ENCODE data around the gene SAMD5. TPM values are rescaled to one million over a fixed set of nuclear protein-coding genes. Genes with fewer than 3 reads are reported as not detected.

The SAMD5 gene
- total and polyA plus RNA-seq, 10 donors = 0.15 to 5.0 (median 1.7) TPM

- H3K4me3 ChIP-seq = no peak overlapping the region
- intact Hi-C loops (cut with DNase I; ENCODE audit: low total_unique reads) = no loop called here
- no peaks in the 10 kb centered on the region for H3K36me3 ChIP-seq
- no peak for DNase-seq
- no peaks in the 10 kb centered on the region for H3K9me3 ChIP-seq
- no peaks in the 10 kb centered on the region for H3K4me1 ChIP-seq
- H3K27ac ChIP-seq = no peak overlapping the region
- TF ChIP-seq POLR2A (IDR thresholded peaks at IDR 0.05) (no peak), POLR2AphosphoS5 (IDR thresholded peaks at IDR 0.05) (no peak), CTCF (IDR thresholded peaks at IDR 0.05 in 8 of 11, conservative IDR thresholded peaks at IDR 0.05 in 3 of 11) (no peak)
- 0 to 96% (median 50%) methylated on average over 1 of the region's 1 CpG for WGBS, 5 donors
- no peaks in the 10 kb centered on the region for H3K27me3 ChIP-seq (replicated peaks in 1 of 7)
These were observed 81.3 kb downstream of the SAMD5 start for GRCh38 chr6:147589739-147590250.

GRCh38 chr6:147595961-147596360 lies 87.5 kb downstream of the SAMD5 start:
- H3K27me3 ChIP-seq (replicated peaks in 1 of 7) = no peaks in the 10 kb centered on the region
- no peak for TF ChIP-seq CTCF (IDR thresholded peaks at IDR 0.05 in 8 of 11, conservative IDR thresholded peaks at IDR 0.05 in 3 of 11)
- TF ChIP-seq POLR2A (IDR thresholded peaks at IDR 0.05) = no peak
- TF ChIP-seq POLR2AphosphoS5 (IDR thresholded peaks at IDR 0.05) = no peak
- intact Hi-C loops (cut with DNase I; ENCODE audit: low total_unique reads) = no loop called here
- H3K4me1 ChIP-seq = no peaks in the 10 kb centered on the region
- DNase-seq = no peak
- 84 to 92% (median 86%) methylated on average over 3 of the region's 3 CpGs for WGBS, 5 donors
- H3K4me3 ChIP-seq = no peak overlapping the region
- no peaks in the 10 kb centered on the region for H3K9me3 ChIP-seq
- no peaks in the 10 kb centered on the region for H3K36me3 ChIP-seq
- no peak overlapping the region for H3K27ac ChIP-seq

- H3K4me3 ChIP-seq = no peak overlapping the region
- no peaks in the 10 kb centered on the region for H3K9me3 ChIP-seq
- WGBS, 5 donors = 76 to 86% (median 80%) methylated on average over 2 of the region's 2 CpGs
- TF ChIP-seq CTCF (IDR thresholded peaks at IDR 0.05 in 8 of 11, conservative IDR thresholded peaks at IDR 0.05 in 3 of 11) (no peak), POLR2A (IDR thresholded peaks at IDR 0.05) (no peak), POLR2AphosphoS5 (IDR thresholded peaks at IDR 0.05) (no peak)
- H3K36me3 ChIP-seq = no peaks in the 10 kb centered on the region
- intact Hi-C loops (cut with DNase I; ENCODE audit: low total_unique reads) = no loop called here
- H3K27me3 ChIP-seq (replicated peaks in 1 of 7) = no peaks in the 10 kb centered on the region
- DNase-seq = no peak
- no peaks in the 10 kb centered on the region for H3K4me1 ChIP-seq
- no peak overlapping the region for H3K27ac ChIP-seq
These were observed 95.0 kb downstream of the SAMD5 start for GRCh38 chr6:147603392-147604081.

- WGBS, 5 donors = 69 to 84% (median 81%) methylated on average over 4 of the region's 4 CpGs
- no peak overlapping the region for H3K27ac ChIP-seq
These were observed 95.9 kb downstream of the SAMD5 start for GRCh38 chr6:147604373-147604772.

More at GRCh38 chr6:147604373-147604772, 95.9 kb downstream of the SAMD5 start:
- no peak overlapping the region for H3K4me3 ChIP-seq
- H3K36me3 ChIP-seq = no peaks in the 10 kb centered on the region
- TF ChIP-seq CTCF (IDR thresholded peaks at IDR 0.05 in 8 of 11, conservative IDR thresholded peaks at IDR 0.05 in 3 of 11) (no peak), POLR2AphosphoS5 (IDR thresholded peaks at IDR 0.05) (no peak), POLR2A (IDR thresholded peaks at IDR 0.05) (no peak)
- no peaks in the 10 kb centered on the region for H3K9me3 ChIP-seq
- DNase-seq = no peak
- H3K27me3 ChIP-seq (replicated peaks in 1 of 7) = no peaks in the 10 kb centered on the region
- H3K4me1 ChIP-seq = no peaks in the 10 kb centered on the region
- intact Hi-C loops (cut with DNase I; ENCODE audit: low total_unique reads) = no loop called here
